ACC112 (cell line): Measurements from ENCODE around the gene BRD3OS.

Experiments
- H2AFZ ChIP-seq: fragments of 200-600 bp; sonication (generic); one replicate; pipeline ENCODE4 v1.6.0; 2017; ENCODE audit warnings: antibody characterized with exemption, low read length; ENCODE audit not compliant: unreplicated experiment
- H3K27ac ChIP-seq: fragments of 200-600 bp; sonication (generic); 2 replicates; pipeline ENCODE4 v1.5.1; 2014; ENCODE audit warnings: low read depth, mild to moderate bottlenecking, antibody characterized with exemption, low read length, moderate library complexity
- H3K27me3 ChIP-seq: fragments of 200-600 bp; sonication (generic); 2 replicates; pipeline ENCODE4 v1.6.1; 2014; ENCODE audit warnings: mild to moderate bottlenecking, antibody characterized with exemption, low read length, moderate library complexity, mixed read lengths; ENCODE audit not compliant: insufficient read depth
- H3K36me3 ChIP-seq: fragments of 200-600 bp; sonication (generic); 2 replicates; pipeline ENCODE4 v1.6.1; 2016; ENCODE audit warnings: mild to moderate bottlenecking, antibody characterized with exemption, low read length, moderate library complexity, mixed read lengths; ENCODE audit not compliant: insufficient read depth
- H3K4me1 ChIP-seq: fragments of 200-600 bp; sonication (generic); one replicate; pipeline ENCODE4 v1.6.1; 2016; ENCODE audit warnings: low read length, mixed read lengths; ENCODE audit not compliant: insufficient read depth, unreplicated experiment, control insufficient read depth
- H3K4me3 ChIP-seq: fragments of 200-600 bp; sonication (generic); 2 replicates; pipeline ENCODE4 v1.5.1; 2014; ENCODE audit warnings: mild to moderate bottlenecking, low read depth, low read length
- H3K79me2 ChIP-seq: fragments of 200-600 bp; sonication (generic); one replicate; pipeline ENCODE4 v1.6.0; 2016; ENCODE audit warnings: low read length; ENCODE audit not compliant: control insufficient read depth, unreplicated experiment, insufficient read depth

Gene BRD3OS

DNA sequence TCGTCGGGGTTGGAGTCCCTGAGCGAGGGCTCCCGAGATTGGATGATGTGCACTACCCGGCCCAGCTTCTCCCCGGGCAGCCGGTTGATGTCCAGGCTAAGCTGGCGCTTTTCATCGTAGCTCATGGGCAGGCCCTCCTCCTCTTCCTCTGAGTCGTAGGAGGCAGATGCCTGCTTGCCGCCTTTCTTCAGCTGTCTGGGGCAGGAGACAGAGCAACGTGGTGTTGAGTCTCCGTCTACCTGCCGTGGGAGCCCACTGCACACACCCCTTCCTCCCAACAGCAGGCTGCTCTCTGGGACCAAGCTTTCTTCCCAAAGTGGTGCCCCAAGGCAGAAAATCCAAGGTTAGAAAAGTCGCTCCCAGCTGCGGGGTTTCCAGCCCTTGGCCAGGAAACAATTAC lies 10.8 kb downstream of the BRD3OS start:
- Histone ChIP-seq H3K36me3 (peaks cover 52% of the 10 kb centered on the region), H3K79me2 (no peaks in the 10 kb centered on the region), H3K4me3 (no peak overlapping the region), H3K4me1 (peaks cover 2% of the 10 kb centered on the region), H3K27me3 (no peaks in the 10 kb centered on the region), H2AFZ (no peak overlapping the region), H3K27ac (no peak overlapping the region)

DNA sequence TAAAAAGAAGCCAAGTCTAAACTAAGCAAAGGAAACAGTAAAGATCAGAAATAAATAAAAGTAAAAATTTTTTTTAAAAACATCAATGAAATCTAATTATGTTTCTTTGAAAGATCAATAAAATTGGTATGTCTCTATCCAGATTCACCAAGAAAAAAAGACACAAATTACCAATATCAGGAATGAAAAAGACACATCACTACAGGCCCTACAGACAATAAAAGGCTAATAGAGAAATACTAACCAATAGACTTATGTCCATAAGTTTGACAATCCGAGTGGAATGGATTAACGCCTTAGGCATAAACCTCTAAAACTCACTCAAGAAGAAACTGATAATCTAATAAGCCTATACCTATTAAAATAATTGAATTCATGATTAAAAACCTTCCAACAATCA lies 12.4 kb downstream of the BRD3OS start:
- Histone ChIP-seq H3K4me1 (peaks cover 5% of the 10 kb centered on the region), H3K27me3 (no peaks in the 10 kb centered on the region), H3K36me3 (peaks cover 49% of the 10 kb centered on the region), H3K27ac (no peak overlapping the region), H3K4me3 (no peak overlapping the region), H2AFZ (no peak overlapping the region), H3K79me2 (no peaks in the 10 kb centered on the region)

DNA sequence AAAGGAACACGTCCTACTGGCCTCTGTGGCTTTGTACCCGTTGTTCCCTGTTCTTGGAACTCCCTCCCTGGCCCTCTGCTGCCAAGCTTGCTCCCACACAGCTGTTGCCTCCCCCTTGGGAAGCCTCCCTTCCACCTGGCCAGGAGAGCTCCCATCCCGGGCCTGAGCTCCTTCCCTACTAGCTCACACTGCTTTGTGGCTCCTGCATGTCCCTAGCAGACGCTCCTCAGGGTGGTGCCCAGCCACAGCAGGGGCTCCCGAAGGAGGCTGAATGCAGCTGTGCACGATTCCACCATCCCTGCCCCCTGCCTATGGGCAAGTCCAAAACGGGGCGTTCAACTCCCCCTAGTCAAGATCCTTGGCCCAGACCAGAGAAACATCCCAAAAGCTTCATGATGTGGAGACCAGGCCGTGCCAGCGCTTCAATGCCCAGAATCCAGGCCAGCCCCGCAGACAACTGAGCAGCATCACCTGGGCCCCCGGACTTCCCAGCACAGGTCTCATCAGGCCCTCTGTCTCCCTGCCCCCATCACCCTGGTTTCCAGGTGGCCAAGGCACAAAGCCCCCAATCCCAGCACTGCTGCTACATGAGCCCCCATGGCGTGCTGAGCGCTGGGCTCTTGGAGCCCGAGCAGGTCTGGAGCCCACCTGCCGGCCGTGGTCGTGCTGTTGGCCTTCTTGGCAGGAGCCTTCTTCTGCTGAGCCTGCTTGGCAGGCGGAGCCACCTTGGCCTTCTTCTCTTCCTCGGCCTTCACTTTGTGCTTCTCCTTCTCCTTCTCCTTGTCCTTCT lies 14.3 kb downstream of the BRD3OS start:
- Histone ChIP-seq H3K4me3 (no peak overlapping the region), H3K27me3 (no peaks in the 10 kb centered on the region), H3K36me3 (peaks cover 40% of the 10 kb centered on the region), H3K27ac (no peak overlapping the region), H3K79me2 (no peaks in the 10 kb centered on the region), H3K4me1 (peaks cover 5% of the 10 kb centered on the region), H2AFZ (no peak overlapping the region)

DNA sequence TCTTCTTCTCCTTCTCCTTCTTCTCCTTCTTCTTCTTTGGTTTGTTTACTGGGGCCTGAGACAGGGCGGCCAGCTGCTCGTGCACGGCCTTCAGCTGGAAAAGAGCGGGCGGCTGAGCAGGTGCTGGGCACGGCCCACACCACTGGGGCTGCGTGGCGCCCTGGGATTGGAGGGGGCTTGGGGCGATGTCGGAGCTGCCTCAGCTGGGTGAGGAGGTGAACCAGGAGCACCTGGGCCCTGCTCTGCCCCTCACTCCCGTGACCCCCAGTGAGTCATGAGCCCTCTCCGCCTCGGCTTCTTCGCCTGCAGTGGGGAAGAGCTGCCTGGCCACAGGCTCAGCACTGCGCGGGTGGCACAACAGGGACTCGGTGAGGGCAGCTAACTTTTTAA lies 14.9 kb downstream of the BRD3OS start:
- Histone ChIP-seq H3K4me3 (no peak overlapping the region), H3K4me1 (peaks cover 5% of the 10 kb centered on the region), H3K79me2 (no peaks in the 10 kb centered on the region), H3K36me3 (peaks cover 34% of the 10 kb centered on the region), H3K27me3 (no peaks in the 10 kb centered on the region), H3K27ac (no peak overlapping the region), H2AFZ (no peak overlapping the region)

GRCh38 chr9:134040781-134041648 lies 15.7 kb downstream of the BRD3OS start:
- Histone ChIP-seq H3K79me2 (no peaks in the 10 kb centered on the region), H3K27me3 (no peaks in the 10 kb centered on the region), H3K36me3 (peaks cover 31% of the 10 kb centered on the region), H3K4me1 (peaks cover 5% of the 10 kb centered on the region), H3K27ac (no peak overlapping the region), H2AFZ (no peak overlapping the region), H3K4me3 (no peak overlapping the region)

DNA sequence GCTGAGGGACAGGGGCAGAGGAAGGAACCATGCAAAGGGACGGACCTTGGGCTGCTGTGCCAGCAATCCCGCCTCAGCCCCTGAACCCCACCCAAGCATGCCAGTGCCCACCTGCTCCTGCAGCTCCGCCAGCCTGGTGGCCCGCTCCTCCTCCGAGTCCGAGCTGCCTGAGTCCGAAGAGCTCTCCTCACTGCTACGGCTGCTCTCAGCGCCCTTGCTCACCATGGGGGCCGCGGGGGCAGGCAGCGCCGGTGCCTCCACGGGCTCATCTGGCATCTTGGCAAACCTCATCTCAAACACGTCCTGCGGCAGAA lies 16.3 kb downstream of the BRD3OS start:
- peaks cover 27% of the 10 kb centered on the region for H3K36me3 ChIP-seq
- no peaks in the 10 kb centered on the region for H3K79me2 ChIP-seq
- H3K27ac ChIP-seq, result no peak overlapping the region

GRCh38 chr9:134043531-134043988 lies 18.3 kb downstream of the BRD3OS start:
- Histone ChIP-seq H2AFZ (no peak overlapping the region), H3K79me2 (no peaks in the 10 kb centered on the region), H3K4me3 (no peak overlapping the region), H3K27ac (no peak overlapping the region), H3K36me3 (peaks cover 18% of the 10 kb centered on the region), H3K4me1 (peaks cover 5% of the 10 kb centered on the region), H3K27me3 (no peaks in the 10 kb centered on the region)

More for the DNA sequence above, 16.3 kb downstream of the BRD3OS start:
- Histone ChIP-seq H2AFZ (no peak overlapping the region), H3K4me3 (no peak overlapping the region), H3K4me1 (peaks cover 5% of the 10 kb centered on the region), H3K27me3 (no peaks in the 10 kb centered on the region)

DNA sequence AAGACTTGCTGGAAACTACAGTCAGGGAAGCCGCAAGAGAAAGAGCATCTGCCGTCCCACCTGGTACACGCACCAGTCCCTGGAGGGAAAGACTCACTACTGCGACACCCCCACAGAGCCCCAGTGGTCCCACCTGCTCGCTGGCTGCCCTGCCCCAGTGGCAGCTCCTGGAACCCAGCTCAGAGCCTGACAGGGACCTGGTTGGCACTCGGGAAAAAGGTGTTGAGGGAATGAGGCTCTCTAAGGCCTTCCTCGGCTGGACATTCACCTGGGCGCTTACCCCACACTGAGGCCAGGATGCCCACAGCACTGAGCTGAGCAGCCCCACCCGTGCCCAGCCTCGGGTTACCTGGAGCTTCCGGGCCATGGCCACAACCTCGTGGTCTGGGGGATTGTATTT lies 19.7 kb downstream of the BRD3OS start:
- no peak overlapping the region for H3K27ac ChIP-seq
- no peak overlapping the region for H2AFZ ChIP-seq
- no peak overlapping the region for H3K4me3 ChIP-seq
- no peaks in the 10 kb centered on the region for H3K27me3 ChIP-seq
- no peaks in the 10 kb centered on the region for H3K79me2 ChIP-seq
- 0 out of 2 replicates have a peak, but pooled peaks cover 5% of the 10 kb centered on the region for H3K36me3 ChIP-seq
- peaks cover 5% of the 10 kb centered on the region for H3K4me1 ChIP-seq

DNA sequence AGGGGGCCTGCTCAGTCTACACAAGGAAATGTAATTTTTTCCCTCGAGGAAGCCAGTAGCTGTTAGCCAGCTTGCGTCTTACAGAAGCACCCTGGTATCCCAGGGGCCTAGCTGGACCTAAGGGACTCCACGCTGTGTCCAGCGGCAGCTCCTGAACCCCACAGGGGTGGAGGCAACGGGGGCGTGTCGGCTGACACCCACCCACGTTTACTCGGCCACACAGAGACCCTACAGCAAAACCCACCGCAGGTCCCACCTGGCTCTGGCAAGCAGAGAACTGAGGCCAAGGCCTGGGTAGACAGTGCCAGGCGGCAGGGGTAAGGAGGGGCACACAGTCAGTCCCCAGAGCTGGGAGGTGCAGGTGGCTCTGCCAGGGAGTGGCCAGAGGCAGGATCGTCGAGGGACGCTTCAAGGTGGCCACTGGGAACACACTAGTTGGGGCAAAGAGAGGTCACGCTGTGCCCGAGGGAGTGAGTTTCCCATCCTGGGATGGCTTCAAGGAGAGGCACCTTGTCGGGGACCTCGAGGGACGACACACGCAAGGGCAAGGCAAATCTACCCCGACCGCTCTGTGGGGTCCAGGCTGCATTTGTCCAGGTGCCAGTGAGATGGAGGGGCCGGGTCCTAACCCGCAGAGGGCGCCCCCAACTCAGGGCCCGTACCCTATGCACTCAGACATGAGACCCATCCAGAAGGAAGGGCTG lies 20.7 kb downstream of the BRD3OS start:
- 0 out of 2 replicates have a peak, but pooled peaks cover 5% of the 10 kb centered on the region for H3K36me3 ChIP-seq
- H2AFZ ChIP-seq, result no peak overlapping the region
- no peak overlapping the region for H3K27ac ChIP-seq
- H3K27me3 ChIP-seq, result no peaks in the 10 kb centered on the region
- peaks cover 4% of the 10 kb centered on the region for H3K4me1 ChIP-seq
- no peak overlapping the region for H3K4me3 ChIP-seq
- H3K79me2 ChIP-seq, result no peaks in the 10 kb centered on the region

DNA sequence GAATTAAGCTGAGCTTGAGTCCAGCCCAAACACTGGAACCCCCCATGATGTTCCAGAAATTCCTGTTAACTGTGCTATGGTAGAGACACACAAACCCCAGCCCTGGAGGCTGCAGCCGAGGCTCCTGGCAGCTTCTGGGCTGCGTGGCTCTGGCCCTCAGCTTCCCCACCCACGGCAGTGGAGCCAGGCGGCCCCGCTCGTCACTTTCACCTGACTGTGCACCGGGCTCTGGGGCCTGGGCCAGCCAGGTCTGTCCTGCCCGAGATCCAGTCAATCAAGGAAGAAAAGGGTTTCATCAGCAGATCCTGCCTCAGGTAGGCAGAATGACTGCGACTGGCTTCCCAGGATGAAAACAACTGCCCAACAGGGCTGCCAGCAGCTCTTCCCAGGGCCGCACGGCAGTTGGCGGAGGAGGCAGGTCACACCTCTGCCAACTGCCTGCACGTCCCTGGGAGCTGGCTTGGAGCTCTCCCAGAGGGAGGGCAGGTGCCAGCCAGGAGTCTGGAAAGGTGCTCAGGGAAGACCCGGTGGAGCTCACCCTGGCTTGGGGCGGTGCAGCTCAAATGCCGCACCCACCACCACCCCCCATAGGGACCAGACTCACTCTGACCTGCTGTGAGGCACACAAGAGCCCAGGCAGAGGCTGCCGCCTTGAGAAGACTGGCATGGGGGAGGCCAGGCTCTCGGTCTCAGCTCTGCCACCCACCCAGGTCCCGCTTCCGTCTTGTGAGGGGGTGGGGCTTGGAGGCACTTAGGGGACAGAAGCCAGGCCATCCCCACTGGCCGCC lies 21.8 kb downstream of the BRD3OS start:
- Histone ChIP-seq H3K27ac (no peak overlapping the region), H3K4me3 (no peak overlapping the region), H3K79me2 (no peaks in the 10 kb centered on the region), H3K36me3 (0 out of 2 replicates have a peak, but pooled peaks cover 5% of the 10 kb centered on the region), H3K4me1 (no peaks in the 10 kb centered on the region), H2AFZ (no peak overlapping the region), H3K27me3 (no peaks in the 10 kb centered on the region)
